ENCODE measurements around the gene RHOD.

DNA sequence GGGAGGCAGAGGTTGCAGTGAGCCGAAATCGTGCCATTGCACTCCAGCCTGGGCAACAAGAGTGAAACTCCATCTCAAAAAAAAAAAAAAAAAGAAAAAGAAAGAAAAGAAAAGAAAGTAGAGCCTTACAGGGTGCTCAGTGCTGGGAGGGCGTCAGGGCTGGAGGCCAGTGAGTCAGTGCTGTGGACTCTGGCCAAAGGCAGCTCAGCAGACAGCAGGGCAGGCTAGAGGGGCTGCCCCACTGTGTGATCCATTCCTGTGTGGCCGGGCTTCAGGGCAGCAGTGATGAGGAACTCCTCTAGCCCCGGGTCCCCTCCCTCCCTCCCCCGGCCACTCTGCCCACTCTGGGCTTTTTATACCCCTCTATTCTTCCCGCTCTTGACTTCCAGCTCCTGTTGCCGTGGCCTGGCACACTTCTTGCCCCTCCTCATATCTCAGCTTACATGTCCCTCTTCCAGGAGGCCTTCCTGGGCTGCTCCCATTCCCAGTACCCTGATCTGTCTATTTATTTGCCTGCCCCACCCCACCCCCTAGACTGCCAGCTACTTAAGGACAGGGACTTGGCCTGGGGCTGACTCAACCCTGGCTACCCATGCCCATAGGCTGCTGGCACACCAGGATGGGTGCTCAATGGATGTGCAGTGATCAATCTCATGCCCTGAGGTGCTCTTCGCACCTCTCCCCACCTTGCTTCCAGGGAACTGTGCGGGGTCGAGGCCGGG is 23.7 kb upstream of the RHOD start:
- TF ChIP-seq POLR2AphosphoS5 (IDR thresholded peaks at IDR 0.05; ENCODE audit: borderline replicate concordance, low read depth, low read length) (no peak), EZH2 (IDR thresholded peaks at IDR 0.05) (no peak)
